Measurements from ENCODE around the gene ARHGDIB. TPM values are rescaled to one million over a fixed set of nuclear protein-coding genes. Genes with fewer than 3 reads are reported as not detected.

ARHGDIB gene
- total and polyA plus RNA-seq, 4 donors = 31.7 to 58.1 (median 38.6) TPM

- Histone ChIP-seq H3K4me3 (ENCODE audit: low read depth, low read length) (no peak overlapping the region), H3K4me1 (ENCODE audit: control insufficient read depth, insufficient read depth, low read length) (no peaks in the 10 kb centered on the region), H3K27ac (ENCODE audit: low read depth, low read length) (no peak overlapping the region), H3K27me3 (ENCODE audit: control insufficient read depth, insufficient read depth, low read length) (no peaks in the 10 kb centered on the region), H3K36me3 (ENCODE audit: control insufficient read depth, insufficient read depth, low read length) (no peaks in the 10 kb centered on the region), H3K9me3 (ENCODE audit: control insufficient read depth, insufficient read depth, low read length) (no peaks in the 10 kb centered on the region)
- WGBS (ENCODE audit: insufficient coverage) = 71% methylated on average over 1 of the region's 1 CpG
- DNase-seq (ENCODE audit: low read depth in 4 of 6, low spot score in 6 of 6) = no peak
Observed at GRCh38 chr12:14937689-14938088, 23.7 kb downstream of the ARHGDIB start.

- H3K4me1 ChIP-seq (ENCODE audit: control insufficient read depth, insufficient read depth, low read length) = no peaks in the 10 kb centered on the region
- 82% methylated on average over 2 of the region's 3 CpGs for WGBS (ENCODE audit: insufficient coverage)
- H3K4me3 ChIP-seq (ENCODE audit: low read depth, low read length) = no peak overlapping the region
- H3K36me3 ChIP-seq (ENCODE audit: control insufficient read depth, insufficient read depth, low read length) = no peaks in the 10 kb centered on the region
- DNase-seq (ENCODE audit: low read depth in 4 of 6, low spot score in 6 of 6) = no peak
- no peak overlapping the region for H3K27ac ChIP-seq (ENCODE audit: low read depth, low read length)
- no peaks in the 10 kb centered on the region for H3K27me3 ChIP-seq (ENCODE audit: control insufficient read depth, insufficient read depth, low read length)
- H3K9me3 ChIP-seq (ENCODE audit: control insufficient read depth, insufficient read depth, low read length) = no peaks in the 10 kb centered on the region
Observed at GRCh38 chr12:14937014-14937413, 24.4 kb downstream of the ARHGDIB start.

- no peak for DNase-seq (ENCODE audit: low read depth in 4 of 6, low spot score in 6 of 6)
- no peak overlapping the region for H3K27ac ChIP-seq (ENCODE audit: low read depth, low read length)
- WGBS (ENCODE audit: insufficient coverage) = 87% methylated on average over 5 of the region's 6 CpGs
- no peak overlapping the region for H3K4me3 ChIP-seq (ENCODE audit: low read depth, low read length)
- no peaks in the 10 kb centered on the region for H3K36me3 ChIP-seq (ENCODE audit: control insufficient read depth, insufficient read depth, low read length)
- no peaks in the 10 kb centered on the region for H3K9me3 ChIP-seq (ENCODE audit: control insufficient read depth, insufficient read depth, low read length)
- H3K27me3 ChIP-seq (ENCODE audit: control insufficient read depth, insufficient read depth, low read length) = no peaks in the 10 kb centered on the region
- no peaks in the 10 kb centered on the region for H3K4me1 ChIP-seq (ENCODE audit: control insufficient read depth, insufficient read depth, low read length)
Observed at GRCh38 chr12:14936224-14936861, 25.1 kb downstream of the ARHGDIB start.

DNA sequence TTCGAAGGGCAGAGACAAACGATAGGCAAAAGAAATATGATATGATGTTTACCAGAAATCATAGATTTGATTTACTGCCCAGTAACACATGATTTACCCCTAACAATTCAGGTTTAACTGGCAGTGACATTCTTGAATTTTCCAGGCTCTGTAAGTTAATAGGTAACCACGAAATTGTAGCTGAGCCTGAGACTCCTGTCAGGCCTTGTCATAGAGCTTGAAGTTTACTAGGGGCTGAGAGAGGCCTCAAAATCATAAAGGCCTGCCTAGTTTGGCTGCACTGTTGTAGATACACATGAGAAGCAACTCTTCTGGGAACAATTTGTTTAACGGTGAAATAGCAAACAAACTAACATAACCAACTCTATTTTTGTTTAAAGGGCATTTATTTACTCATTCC is 26.4 kb downstream of the ARHGDIB start:
- Histone ChIP-seq H3K4me3 (ENCODE audit: low read depth, low read length) (no peak overlapping the region), H3K27ac (ENCODE audit: low read depth, low read length) (no peak overlapping the region), H3K4me1 (ENCODE audit: control insufficient read depth, insufficient read depth, low read length) (no peaks in the 10 kb centered on the region), H3K27me3 (ENCODE audit: control insufficient read depth, insufficient read depth, low read length) (no peaks in the 10 kb centered on the region), H3K36me3 (ENCODE audit: control insufficient read depth, insufficient read depth, low read length) (no peaks in the 10 kb centered on the region), H3K9me3 (ENCODE audit: control insufficient read depth, insufficient read depth, low read length) (no peaks in the 10 kb centered on the region)
- WGBS (ENCODE audit: insufficient coverage) = 82% methylated on average over 1 of the region's 4 CpGs
- no peak for DNase-seq (ENCODE audit: low read depth in 4 of 6, low spot score in 6 of 6)

- Histone ChIP-seq H3K27me3 (ENCODE audit: control insufficient read depth, insufficient read depth, low read length) (no peaks in the 10 kb centered on the region), H3K9me3 (ENCODE audit: control insufficient read depth, insufficient read depth, low read length) (no peaks in the 10 kb centered on the region), H3K36me3 (ENCODE audit: control insufficient read depth, insufficient read depth, low read length) (no peaks in the 10 kb centered on the region), H3K4me1 (ENCODE audit: control insufficient read depth, insufficient read depth, low read length) (no peaks in the 10 kb centered on the region), H3K4me3 (ENCODE audit: low read depth, low read length) (no peak overlapping the region), H3K27ac (ENCODE audit: low read depth, low read length) (no peak overlapping the region)
- DNase-seq (ENCODE audit: low read depth in 4 of 6, low spot score in 6 of 6) = no peak
- WGBS (ENCODE audit: insufficient coverage) = 80% methylated on average over 1 of the region's 2 CpGs
Observed at GRCh38 chr12:14934511-14934910, 26.9 kb downstream of the ARHGDIB start.

DNA sequence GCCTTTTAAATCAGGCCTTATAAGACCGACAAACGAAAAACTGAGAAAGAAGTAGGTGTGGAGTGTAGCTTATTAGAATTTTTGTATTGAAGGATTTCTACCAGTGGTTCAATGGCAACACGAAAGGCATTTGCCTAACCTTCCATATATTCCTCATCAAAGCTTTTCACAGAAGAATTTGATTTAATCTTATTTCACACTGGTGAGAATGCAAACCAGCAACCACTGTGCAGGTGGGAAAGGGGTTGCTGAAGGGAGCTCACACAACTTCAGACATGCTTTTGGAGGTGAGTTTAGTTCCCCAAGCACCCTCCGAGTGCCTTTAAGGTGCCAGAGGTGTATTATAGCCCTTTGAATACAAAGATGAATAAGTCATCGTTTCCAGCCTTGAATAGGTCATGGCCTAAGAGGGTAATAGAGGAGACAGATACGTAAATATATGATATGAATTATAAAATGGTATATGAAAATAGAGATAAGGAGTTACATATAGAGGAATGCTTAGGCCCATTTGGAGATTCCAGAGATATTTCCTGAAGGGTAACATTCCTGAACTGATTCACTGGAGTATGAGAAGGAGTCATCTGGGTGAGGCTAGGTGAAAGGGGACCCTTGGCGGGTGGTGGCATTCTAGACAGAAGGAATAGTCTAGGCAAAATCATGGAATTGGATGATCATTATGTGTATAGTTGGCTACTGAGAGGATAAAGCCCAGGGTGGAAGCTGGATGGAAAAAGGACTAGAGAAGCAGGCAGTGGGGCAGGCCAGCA is 29.4 kb downstream of the ARHGDIB start:
- Histone ChIP-seq H3K4me1 (ENCODE audit: control insufficient read depth, insufficient read depth, low read length) (no peaks in the 10 kb centered on the region), H3K27me3 (ENCODE audit: control insufficient read depth, insufficient read depth, low read length) (no peaks in the 10 kb centered on the region), H3K36me3 (ENCODE audit: control insufficient read depth, insufficient read depth, low read length) (no peaks in the 10 kb centered on the region), H3K27ac (ENCODE audit: low read depth, low read length) (no peak overlapping the region), H3K4me3 (ENCODE audit: low read depth, low read length) (no peak overlapping the region), H3K9me3 (ENCODE audit: control insufficient read depth, insufficient read depth, low read length) (no peaks in the 10 kb centered on the region)
- DNase-seq (ENCODE audit: low read depth in 4 of 6, low spot score in 6 of 6) = no peak
- 100% methylated on average over 2 of the region's 7 CpGs for WGBS (ENCODE audit: insufficient coverage)

DNA sequence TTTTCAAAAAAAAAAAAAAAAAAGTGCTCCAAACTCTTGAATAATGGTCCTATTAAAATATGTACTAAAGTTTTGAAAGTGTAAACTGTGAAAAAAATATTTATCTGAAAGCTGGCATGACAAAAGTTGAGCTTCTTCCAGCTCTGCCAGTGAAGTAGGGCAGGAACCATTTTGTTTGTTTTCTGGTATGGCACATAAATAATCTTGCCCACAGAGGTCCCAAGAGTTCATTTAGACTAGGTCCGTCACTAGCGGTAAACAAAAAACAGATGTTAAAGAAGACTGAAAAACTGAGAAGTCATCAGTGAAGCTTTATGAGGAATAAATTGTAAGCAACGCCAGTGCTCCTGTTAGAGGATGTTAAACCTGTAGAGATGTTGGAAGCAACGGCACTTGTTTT is 30.0 kb downstream of the ARHGDIB start:
- WGBS (ENCODE audit: insufficient coverage) = 81% methylated on average over 4 of the region's 4 CpGs
- Histone ChIP-seq H3K4me3 (ENCODE audit: low read depth, low read length) (no peak overlapping the region), H3K9me3 (ENCODE audit: control insufficient read depth, insufficient read depth, low read length) (no peaks in the 10 kb centered on the region), H3K4me1 (ENCODE audit: control insufficient read depth, insufficient read depth, low read length) (no peaks in the 10 kb centered on the region), H3K27ac (ENCODE audit: low read depth, low read length) (no peak overlapping the region), H3K36me3 (ENCODE audit: control insufficient read depth, insufficient read depth, low read length) (no peaks in the 10 kb centered on the region), H3K27me3 (ENCODE audit: control insufficient read depth, insufficient read depth, low read length) (no peaks in the 10 kb centered on the region)
- no peak for DNase-seq (ENCODE audit: low read depth in 4 of 6, low spot score in 6 of 6)

- no peaks in the 10 kb centered on the region for H3K4me1 ChIP-seq (ENCODE audit: control insufficient read depth, insufficient read depth, low read length)
- H3K4me3 ChIP-seq (ENCODE audit: low read depth, low read length) = no peak overlapping the region
- H3K27me3 ChIP-seq (ENCODE audit: control insufficient read depth, insufficient read depth, low read length) = no peaks in the 10 kb centered on the region
- no peaks in the 10 kb centered on the region for H3K36me3 ChIP-seq (ENCODE audit: control insufficient read depth, insufficient read depth, low read length)
- no peaks in the 10 kb centered on the region for H3K9me3 ChIP-seq (ENCODE audit: control insufficient read depth, insufficient read depth, low read length)
- no peak for DNase-seq (ENCODE audit: low read depth in 4 of 6, low spot score in 6 of 6)
- H3K27ac ChIP-seq (ENCODE audit: low read depth, low read length) = no peak overlapping the region
Observed at GRCh38 chr12:14930299-14930698, 31.1 kb downstream of the ARHGDIB start.

GRCh38 chr12:14928931-14929330 is 32.5 kb downstream of the ARHGDIB start:
- Histone ChIP-seq H3K27me3 (ENCODE audit: control insufficient read depth, insufficient read depth, low read length) (no peaks in the 10 kb centered on the region), H3K9me3 (ENCODE audit: control insufficient read depth, insufficient read depth, low read length) (no peaks in the 10 kb centered on the region), H3K27ac (ENCODE audit: low read depth, low read length) (peak overlapping the region; percentile 33), H3K36me3 (ENCODE audit: control insufficient read depth, insufficient read depth, low read length) (no peaks in the 10 kb centered on the region), H3K4me1 (ENCODE audit: control insufficient read depth, insufficient read depth, low read length) (no peaks in the 10 kb centered on the region), H3K4me3 (ENCODE audit: low read depth, low read length) (no peak overlapping the region)
- DNase-seq (ENCODE audit: low read depth in 4 of 6, low spot score in 6 of 6) = peak in 2 of 6 donors; percentile 6 to 41
- WGBS (ENCODE audit: insufficient coverage) = 86% methylated on average over 1 of the region's 4 CpGs

DNA sequence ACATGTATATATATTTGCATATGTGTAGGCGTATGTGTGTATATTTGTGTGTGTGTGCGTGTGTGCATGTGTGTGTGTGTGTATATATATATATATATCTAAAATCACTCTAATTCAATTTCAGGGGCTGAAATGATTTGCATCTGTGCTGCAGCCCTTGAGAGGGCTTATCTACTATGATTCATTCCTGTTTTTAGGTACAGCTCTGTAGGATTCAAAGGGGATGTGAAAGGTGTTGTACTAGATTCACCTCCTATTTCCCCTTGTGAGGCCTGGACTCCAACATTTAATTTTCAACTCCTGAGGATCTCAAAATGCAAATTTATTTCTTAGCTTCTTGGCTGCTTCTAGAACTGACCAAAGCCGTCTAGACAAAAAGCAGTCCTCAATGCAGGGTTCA is 34.1 kb downstream of the ARHGDIB start:
- DNase-seq (ENCODE audit: low read depth in 4 of 6, low spot score in 6 of 6) = no peak
- no peaks in the 10 kb centered on the region for H3K4me1 ChIP-seq (ENCODE audit: control insufficient read depth, insufficient read depth, low read length)
- 92% methylated on average over 1 of the region's 3 CpGs for WGBS (ENCODE audit: insufficient coverage)

More for the DNA sequence above, 34.1 kb downstream of the ARHGDIB start:
- H3K36me3 ChIP-seq (ENCODE audit: control insufficient read depth, insufficient read depth, low read length) = no peaks in the 10 kb centered on the region
- no peak overlapping the region for H3K27ac ChIP-seq (ENCODE audit: low read depth, low read length)
- H3K4me3 ChIP-seq (ENCODE audit: low read depth, low read length) = no peak overlapping the region
- no peaks in the 10 kb centered on the region for H3K9me3 ChIP-seq (ENCODE audit: control insufficient read depth, insufficient read depth, low read length)
- no peaks in the 10 kb centered on the region for H3K27me3 ChIP-seq (ENCODE audit: control insufficient read depth, insufficient read depth, low read length)

Measured in spinal cord (tissue), 10 donors.